Loucy (cell line): ENCODE data around the gene ATP13A5.

ENCODE experiments used
- CTCF ChIP-seq: fragments of 200-600 bp; sonication (generic); conservative IDR thresholded peaks from 2 replicates; pipeline ENCODE4 v1.5.1; 2014; ENCODE audit warnings: mild to moderate bottlenecking, antibody characterized with exemption, low read length
- EZH2phosphoT487 ChIP-seq: fragments of 200-600 bp; IDR thresholded peaks from 2 replicates; pipeline ENCODE4 v1.6.1; 2018; ENCODE audit warnings: antibody characterized with exemption, mild to moderate bottlenecking, moderate library complexity, borderline replicate concordance

- TF ChIP-seq CTCF: no peak
- TF ChIP-seq EZH2phosphoT487: no peak
These were observed 18.1 kb upstream of the ATP13A5 start for GRCh38 chr3:193396451-193397244.
